K562 (cell line): ENCODE results near the gene KRT82. TPM values are rescaled to one million over a fixed set of nuclear protein-coding genes. Genes with fewer than 3 reads are reported as not detected.

Experiments
- DLX4 ChIP-seq: fragments of 250-450 bp; sonication (Bioruptor Pico); IDR thresholded peaks from 2 replicates; pipeline ENCODE4 v1.6.1; 2021; ENCODE audit warnings: mild to moderate bottlenecking
- ETV1 ChIP-seq: fragments of 450-650 bp; conservative IDR thresholded peaks from 2 replicates; pipeline ENCODE4 v1.6.1; 2016; ENCODE audit warnings: missing genetic modification characterization, control low read depth, low read depth, missing compliant biosample characterization
- HMBOX1 ChIP-seq: sonication (generic); IDR thresholded peaks from 2 replicates; pipeline ENCODE4 v1.6.1; 2016
- ZBTB17 ChIP-seq: fragments of 450-650 bp; formaldehyde crosslinking; IDR thresholded peaks from 2 replicates; pipeline ENCODE4 v1.4.0; 2020; ENCODE audit warnings: mild to moderate bottlenecking
- polyA plus RNA-seq, 8 experiments: library from polyadenylated mRNA; depleted of rRNA in 4 of 8; stranded (reverse) in 5 of 8; unstranded in 3 of 8; fragments of >200 nt; fragmentation: Nextera tagmentation in 2 of 8; fragmentation: Illumina TruSeq in 1 of 8; extraction: Ambion mirVana in 2 of 8; extraction: Trizol in 1 of 8; gene quantifications; 2 replicates each; pipeline versions ENCODE4 v1.2.1 to v1.2.3, GENCODE V29; 2011 to 2014; ENCODE audit warnings: inconsistent platforms in 1 of 8, missing spikeins in 1 of 8
- total RNA-seq, 7 experiments: library from RNA; depleted of rRNA in 6 of 7; stranded (reverse); fragments of >200 nt in 6 of 7; fragmentation: Illumina TruSeq in 2 of 7; extraction: Trizol in 2 of 7; gene quantifications; 2 replicates each; pipeline versions ENCODE4 v1.2.1 to v1.2.3, GENCODE V29; 2011 to 2021; ENCODE audit warnings: low replicate concordance in 1 of 7

Gene KRT82
- total and polyA plus RNA-seq, 9 of the 15 experiments (the other 6 are each of a cell fraction or from before 2014, with no cell fraction given) = not detected

GRCh38 chr12:52344111-52344510 lies 62.0 kb downstream of the KRT82 start (continued):
- no peak for TF ChIP-seq DLX4 (CRISPR knock-in tag)
- no peak for TF ChIP-seq ZBTB17
- no peak for TF ChIP-seq ETV1
- no peak for TF ChIP-seq HMBOX1

Other genes with a start within 250 kb of the KRT82 start
Only the 7 nearest of the 17 such genes appear.
- gene KRT83, start 84.9 kb downstream of the KRT82 start, total RNA-seq (2014; rRNA removed) = not detected in 2 replicates
- not detected in 2 replicates for gene KRT83, start 84.9 kb downstream of the KRT82 start, total RNA-seq (2014; rRNA removed; fragmentation: Illumina TruSeq; extraction: Trizol)
- gene KRT83, start 84.9 kb downstream of the KRT82 start, total RNA-seq (2015; rRNA removed; fragmentation: Illumina TruSeq; extraction: Trizol) = not detected in 2 replicates
- gene KRT83, start 84.9 kb downstream of the KRT82 start, total RNA-seq (2021) = not detected in 2 replicates
- not detected in 2 replicates for gene KRT83, start 84.9 kb downstream of the KRT82 start, polyA plus RNA-seq (2011; rRNA removed)
- gene KRT83, start 84.9 kb downstream of the KRT82 start, polyA plus RNA-seq (2014; fragmentation: Illumina TruSeq; extraction: Trizol) = not detected in 2 replicates
- gene KRT83, start 84.9 kb downstream of the KRT82 start, polyA plus RNA-seq (2014; fragmentation: Nextera tagmentation; extraction: Ambion mirVana) = not detected
- gene KRT83, start 84.9 kb downstream of the KRT82 start, polyA plus RNA-seq (2014; rRNA removed) = not detected in 2 replicates
- not detected in 2 replicates for gene KRT85, start 38.9 kb downstream of the KRT82 start, total RNA-seq (2014; rRNA removed)
- not detected in 2 replicates for gene KRT85, start 38.9 kb downstream of the KRT82 start, total RNA-seq (2014; rRNA removed; fragmentation: Illumina TruSeq; extraction: Trizol)
- not detected in 2 replicates for gene KRT85, start 38.9 kb downstream of the KRT82 start, total RNA-seq (2015; rRNA removed; fragmentation: Illumina TruSeq; extraction: Trizol)
- gene KRT85, start 38.9 kb downstream of the KRT82 start, total RNA-seq (2021) = not detected in 2 replicates
- not detected in 2 replicates for gene KRT85, start 38.9 kb downstream of the KRT82 start, polyA plus RNA-seq (2011; rRNA removed)
- not detected in 2 replicates for gene KRT85, start 38.9 kb downstream of the KRT82 start, polyA plus RNA-seq (2014; fragmentation: Illumina TruSeq; extraction: Trizol)
- not detected for gene KRT85, start 38.9 kb downstream of the KRT82 start, polyA plus RNA-seq (2014; fragmentation: Nextera tagmentation; extraction: Ambion mirVana)
- not detected in 2 replicates for gene KRT85, start 38.9 kb downstream of the KRT82 start, polyA plus RNA-seq (2014; rRNA removed)
- not detected in 2 replicates for gene KRT84, start 20.7 kb downstream of the KRT82 start, total RNA-seq (2014; rRNA removed)
- gene KRT84, start 20.7 kb downstream of the KRT82 start, total RNA-seq (2014; rRNA removed; fragmentation: Illumina TruSeq; extraction: Trizol) = not detected in 2 replicates
- not detected in 2 replicates for gene KRT84, start 20.7 kb downstream of the KRT82 start, total RNA-seq (2015; rRNA removed; fragmentation: Illumina TruSeq; extraction: Trizol)
- not detected in 2 replicates for gene KRT84, start 20.7 kb downstream of the KRT82 start, total RNA-seq (2021)
- not detected in 2 replicates for gene KRT84, start 20.7 kb downstream of the KRT82 start, polyA plus RNA-seq (2011; rRNA removed)
- not detected in 2 replicates for gene KRT84, start 20.7 kb downstream of the KRT82 start, polyA plus RNA-seq (2014; fragmentation: Illumina TruSeq; extraction: Trizol)
- gene KRT84, start 20.7 kb downstream of the KRT82 start, polyA plus RNA-seq (2014; fragmentation: Nextera tagmentation; extraction: Ambion mirVana) = not detected
- not detected in 2 replicates for gene KRT84, start 20.7 kb downstream of the KRT82 start, polyA plus RNA-seq (2014; rRNA removed)
- not detected in 2 replicates for gene KRT75, start 28.0 kb upstream of the KRT82 start, total RNA-seq (2014; rRNA removed)
- not detected in 2 replicates for gene KRT75, start 28.0 kb upstream of the KRT82 start, total RNA-seq (2014; rRNA removed; fragmentation: Illumina TruSeq; extraction: Trizol)
- gene KRT75, start 28.0 kb upstream of the KRT82 start, total RNA-seq (2015; rRNA removed; fragmentation: Illumina TruSeq; extraction: Trizol) = not detected in 2 replicates
- gene KRT75, start 28.0 kb upstream of the KRT82 start, total RNA-seq (2021) = not detected in 2 replicates
- not detected in 2 replicates for gene KRT75, start 28.0 kb upstream of the KRT82 start, polyA plus RNA-seq (2011; rRNA removed)
- gene KRT75, start 28.0 kb upstream of the KRT82 start, polyA plus RNA-seq (2014; fragmentation: Illumina TruSeq; extraction: Trizol) = not detected in 2 replicates
- gene KRT75, start 28.0 kb upstream of the KRT82 start, polyA plus RNA-seq (2014; fragmentation: Nextera tagmentation; extraction: Ambion mirVana) = not detected
- not detected in 2 replicates for gene KRT75, start 28.0 kb upstream of the KRT82 start, polyA plus RNA-seq (2014; rRNA removed)
- not detected in 2 replicates for gene KRT6B, start 45.8 kb upstream of the KRT82 start, total RNA-seq (2014; rRNA removed)
- not detected in 2 replicates for gene KRT6B, start 45.8 kb upstream of the KRT82 start, total RNA-seq (2014; rRNA removed; fragmentation: Illumina TruSeq; extraction: Trizol)
- not detected in 2 replicates for gene KRT6B, start 45.8 kb upstream of the KRT82 start, total RNA-seq (2015; rRNA removed; fragmentation: Illumina TruSeq; extraction: Trizol)
- not detected in 2 replicates for gene KRT6B, start 45.8 kb upstream of the KRT82 start, total RNA-seq (2021)
- gene KRT6B, start 45.8 kb upstream of the KRT82 start, polyA plus RNA-seq (2011; rRNA removed) = not detected in 2 replicates
- not detected in 2 replicates for gene KRT6B, start 45.8 kb upstream of the KRT82 start, polyA plus RNA-seq (2014; fragmentation: Illumina TruSeq; extraction: Trizol)
- not detected for gene KRT6B, start 45.8 kb upstream of the KRT82 start, polyA plus RNA-seq (2014; fragmentation: Nextera tagmentation; extraction: Ambion mirVana)
- gene KRT6B, start 45.8 kb upstream of the KRT82 start, polyA plus RNA-seq (2014; rRNA removed) = not detected in 2 replicates
- gene KRT6C, start 67.5 kb upstream of the KRT82 start, total RNA-seq (2014; rRNA removed) = not detected in 2 replicates
- not detected in 2 replicates for gene KRT6C, start 67.5 kb upstream of the KRT82 start, total RNA-seq (2014; rRNA removed; fragmentation: Illumina TruSeq; extraction: Trizol)
- gene KRT6C, start 67.5 kb upstream of the KRT82 start, total RNA-seq (2015; rRNA removed; fragmentation: Illumina TruSeq; extraction: Trizol) = not detected in 2 replicates
- gene KRT6C, start 67.5 kb upstream of the KRT82 start, total RNA-seq (2021) = not detected in 2 replicates
- not detected in 2 replicates for gene KRT6C, start 67.5 kb upstream of the KRT82 start, polyA plus RNA-seq (2011; rRNA removed)
- gene KRT6C, start 67.5 kb upstream of the KRT82 start, polyA plus RNA-seq (2014; fragmentation: Illumina TruSeq; extraction: Trizol) = not detected in 2 replicates
- not detected for gene KRT6C, start 67.5 kb upstream of the KRT82 start, polyA plus RNA-seq (2014; fragmentation: Nextera tagmentation; extraction: Ambion mirVana)
- not detected in 2 replicates for gene KRT6C, start 67.5 kb upstream of the KRT82 start, polyA plus RNA-seq (2014; rRNA removed)
- not detected in 2 replicates for gene KRT6A, start 86.9 kb upstream of the KRT82 start, total RNA-seq (2014; rRNA removed)
- not detected in 2 replicates for gene KRT6A, start 86.9 kb upstream of the KRT82 start, total RNA-seq (2014; rRNA removed; fragmentation: Illumina TruSeq; extraction: Trizol)
- not detected in 2 replicates for gene KRT6A, start 86.9 kb upstream of the KRT82 start, total RNA-seq (2015; rRNA removed; fragmentation: Illumina TruSeq; extraction: Trizol)
- not detected in 2 replicates for gene KRT6A, start 86.9 kb upstream of the KRT82 start, total RNA-seq (2021)
- 0.26 TPM in 1 of 2 replicates, not detected in the other for gene KRT6A, start 86.9 kb upstream of the KRT82 start, polyA plus RNA-seq (2011; rRNA removed)
- gene KRT6A, start 86.9 kb upstream of the KRT82 start, polyA plus RNA-seq (2014; fragmentation: Illumina TruSeq; extraction: Trizol) = not detected in 2 replicates
- gene KRT6A, start 86.9 kb upstream of the KRT82 start, polyA plus RNA-seq (2014; fragmentation: Nextera tagmentation; extraction: Ambion mirVana) = not detected
- gene KRT6A, start 86.9 kb upstream of the KRT82 start, polyA plus RNA-seq (2014; rRNA removed) = not detected in 2 replicates